GM19023 (cell line): ENCODE measurements around the gene POT1.

Experiments used
- ATAC-seq: cut with Tn5 transposase; IDR thresholded peaks from one replicate; pipeline ENCODE4 v1.9.1; 2021; ENCODE audit warnings: mild to moderate bottlenecking, moderate library complexity; ENCODE audit not compliant: unreplicated experiment

Gene POT1

GRCh38 chr7:124775422-124775821 lies 154.2 kb downstream of the POT1 start:
- no peak for ATAC-seq

GRCh38 chr7:124773938-124774337 lies 155.7 kb downstream of the POT1 start:
- no peak for ATAC-seq

- no peak for ATAC-seq
These were observed 156.3 kb downstream of the POT1 start for GRCh38 chr7:124773339-124773738.
